Hepatocyte (in vitro differentiated cells): ENCODE data around the gene FRMD4B.

Experiments used
- CTCF ChIP-seq: fragments of 200-600 bp; sonication (generic); IDR thresholded peaks from 2 replicates; pipeline ENCODE4 v1.5.1; 2016; ENCODE audit warnings: antibody characterized with exemption, mild to moderate bottlenecking; ENCODE audit not compliant: poor library complexity
- EZH2phosphoT487 ChIP-seq: fragments of 200-600 bp; sonication (generic); IDR thresholded peaks from one replicate; pipeline ENCODE4 v1.6.1; 2018; ENCODE audit warnings: antibody characterized with exemption, mild to moderate bottlenecking, low read depth, moderate library complexity; ENCODE audit not compliant: unreplicated experiment, severe bottlenecking

GRCh38 chr3:69377262-69377661, 8.6 kb downstream of the FRMD4B start:
- TF ChIP-seq CTCF (no peak), EZH2phosphoT487 (no peak)
